HG03064 (cell line): ENCODE measurements around the gene CSTA.
"Not testable (repeated sequence)": the region's sequence is repeated elsewhere in the genome, so short reads cannot be mapped to it uniquely, and the experiment has no call there.

Experiments
- ATAC-seq: cut with Tn5 transposase; IDR thresholded peaks from one replicate; pipeline ENCODE4 v1.9.1; 2021; ENCODE audit warnings: low read depth; ENCODE audit not compliant: unreplicated experiment

Gene CSTA

GRCh38 chr3:122318620-122319019, 6.4 kb upstream of the CSTA start:
- ATAC-seq = no peak

DNA sequence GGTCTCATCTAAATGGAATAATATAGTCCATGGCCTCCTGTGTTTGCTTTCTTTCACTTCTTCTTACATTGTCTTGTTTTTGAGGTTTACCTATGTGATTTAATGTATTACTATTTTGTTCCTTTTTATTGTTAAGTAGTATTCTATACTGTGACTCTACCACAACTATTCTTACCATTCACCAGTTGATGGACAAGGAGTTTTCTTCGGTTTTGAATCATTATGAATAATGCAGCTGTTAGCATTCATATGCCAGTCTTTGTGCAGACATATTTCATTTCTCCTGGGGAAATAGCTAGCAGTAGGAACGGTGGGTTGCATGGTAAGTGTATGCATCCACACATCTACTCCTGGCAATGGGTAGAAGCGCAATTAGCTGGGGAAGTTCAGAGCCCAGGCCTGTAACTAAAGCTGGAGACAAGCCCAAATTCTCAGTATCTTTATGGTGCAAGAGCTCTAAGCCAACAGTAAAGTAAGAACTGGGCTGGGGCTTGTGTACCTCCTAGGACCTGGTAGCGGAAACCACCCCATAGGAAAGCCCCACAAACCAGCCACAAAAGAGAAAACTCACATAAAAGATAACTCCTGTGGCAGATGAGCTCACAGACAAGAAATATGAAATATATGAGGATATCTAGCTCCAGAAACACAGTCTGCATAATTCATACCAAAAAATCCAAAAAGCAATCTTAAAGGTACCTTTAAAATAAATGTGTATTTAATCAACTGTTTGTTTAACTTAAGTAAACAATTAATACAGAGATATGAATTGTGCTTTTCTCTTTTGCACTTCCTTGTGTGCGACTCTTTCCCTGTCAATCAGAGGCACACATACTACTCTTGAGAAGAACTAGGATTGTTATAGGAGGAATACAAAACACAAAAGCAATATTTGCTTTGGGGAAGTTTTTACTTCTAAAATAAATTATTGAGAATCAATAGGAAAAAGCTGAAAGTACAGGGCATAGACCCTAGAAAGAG, 2.7 kb upstream of the CSTA start:
- ATAC-seq = no peak

DNA sequence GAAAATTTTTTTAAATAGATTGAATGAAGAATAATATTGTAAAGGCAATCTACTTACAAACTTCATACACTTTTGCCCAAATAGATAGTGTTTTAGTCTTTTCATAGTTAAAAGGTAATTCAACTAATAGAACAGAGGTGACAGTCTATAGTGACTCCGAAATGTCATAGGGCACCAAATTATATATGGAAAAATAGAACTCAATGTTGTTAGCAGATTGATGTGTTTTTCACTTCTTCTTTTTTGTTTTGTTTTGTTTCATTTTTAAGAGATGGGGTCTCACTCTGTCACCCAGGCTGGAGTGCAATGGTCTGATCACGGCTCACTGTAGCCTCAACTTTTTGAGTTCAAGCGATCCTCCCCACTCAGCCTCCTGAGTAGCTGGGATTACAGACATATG, 721 bp downstream of the CSTA start:
- no peak for ATAC-seq

DNA sequence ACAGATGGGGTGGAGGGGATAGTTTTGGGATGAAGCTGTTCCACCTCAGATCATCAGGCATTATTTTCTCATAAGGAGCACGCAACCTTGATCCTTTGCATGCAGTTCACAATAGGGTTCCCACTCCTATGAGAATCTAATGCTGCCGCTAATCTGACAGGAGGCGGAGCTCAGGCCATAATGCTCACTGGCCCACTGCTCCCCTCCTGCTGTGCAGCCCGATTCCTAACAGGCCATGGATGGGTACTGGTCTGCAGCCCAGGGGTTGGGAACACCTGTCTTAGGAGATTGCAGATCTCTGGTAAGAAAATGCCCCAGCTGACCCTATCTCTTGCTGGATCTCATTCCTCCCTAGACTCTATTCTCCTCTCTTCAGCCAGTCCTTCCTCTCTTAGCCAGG, 6.8 kb downstream of the CSTA start:
- ATAC-seq = no peak

DNA sequence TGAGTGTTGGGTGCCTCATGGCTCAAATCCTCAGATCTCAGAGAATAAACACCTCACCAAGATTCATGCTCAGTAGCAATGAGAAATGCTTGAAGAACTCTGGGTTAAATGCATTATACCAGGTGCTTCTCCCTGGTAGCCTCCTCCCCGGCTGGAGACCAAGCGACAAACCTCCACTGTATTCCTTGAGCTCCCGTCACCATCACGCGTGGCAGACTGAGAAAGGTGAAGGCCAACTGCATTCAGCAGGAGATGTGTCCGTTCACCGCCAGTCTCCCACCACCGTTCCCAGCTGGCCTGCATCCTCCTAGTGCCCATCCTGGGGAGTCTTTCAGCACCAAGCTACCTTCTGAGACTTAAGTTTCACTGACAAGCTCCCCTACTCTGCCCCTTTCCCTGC, 7.5 kb downstream of the CSTA start:
- no peak for ATAC-seq

- ATAC-seq = no peak
Observed at GRCh38 chr3:122342803-122343202, 17.8 kb downstream of the CSTA start.

DNA sequence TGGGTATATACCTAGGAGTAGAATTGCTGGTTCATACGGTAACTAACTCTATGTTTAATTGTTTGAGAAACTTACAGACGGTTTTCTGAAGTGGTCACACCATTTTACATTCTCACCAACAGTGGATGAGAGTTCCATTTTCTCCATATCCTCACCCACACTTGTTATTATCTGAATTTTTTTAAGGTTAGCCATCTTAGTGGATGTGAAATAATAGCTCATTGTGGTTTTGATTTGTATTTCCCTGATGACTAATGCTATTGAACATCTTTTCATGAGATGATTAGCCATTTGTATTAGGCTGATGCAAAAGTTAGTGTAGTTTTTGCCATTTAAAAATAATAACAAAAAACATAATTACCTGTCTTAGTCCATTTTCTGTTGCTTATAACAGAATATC, 18.6 kb downstream of the CSTA start:
- ATAC-seq = no peak

DNA sequence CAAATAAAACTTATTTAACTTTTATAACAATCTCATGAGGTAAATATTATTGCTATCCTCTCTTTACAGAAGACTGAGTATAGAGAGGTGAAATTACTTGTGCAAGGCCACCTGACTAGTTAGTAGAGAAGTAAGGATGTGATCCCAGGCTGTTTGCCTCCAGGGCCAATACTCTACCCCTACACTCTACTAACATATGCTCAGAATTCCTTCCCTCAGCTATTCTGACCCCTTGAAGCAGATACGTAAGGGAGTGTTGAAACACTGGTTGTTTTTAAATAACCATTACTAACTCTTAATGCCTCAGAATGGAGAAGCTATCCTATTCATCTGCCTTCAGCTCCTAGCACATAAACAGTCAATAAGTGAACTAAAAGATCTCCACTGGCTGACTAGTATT, 24.1 kb downstream of the CSTA start:
- ATAC-seq = no peak

- no peak for ATAC-seq
Observed at GRCh38 chr3:122350814-122351418, 25.9 kb downstream of the CSTA start.

GRCh38 chr3:122351612-122352011, 26.6 kb downstream of the CSTA start:
- no peak for ATAC-seq

DNA sequence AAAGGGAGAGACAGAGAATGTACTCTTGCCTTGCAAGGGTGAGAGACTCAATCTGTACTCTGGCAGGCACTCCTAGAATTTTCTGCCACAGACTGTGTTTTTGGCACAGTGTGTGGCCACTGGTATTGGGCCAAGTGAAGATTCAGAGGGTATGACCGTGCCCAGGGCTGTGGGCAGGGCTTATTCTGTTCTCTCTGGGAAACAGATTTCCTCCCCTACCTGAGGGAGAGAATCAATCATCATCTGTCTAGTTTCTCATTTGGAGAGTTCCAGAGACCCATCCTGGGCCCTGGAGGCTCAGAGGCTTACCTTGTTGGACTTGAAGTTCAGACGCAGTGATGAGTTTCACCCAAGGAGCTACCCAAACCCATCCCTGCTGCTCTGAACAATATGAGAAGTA, 28.2 kb downstream of the CSTA start:
- no peak for ATAC-seq

DNA sequence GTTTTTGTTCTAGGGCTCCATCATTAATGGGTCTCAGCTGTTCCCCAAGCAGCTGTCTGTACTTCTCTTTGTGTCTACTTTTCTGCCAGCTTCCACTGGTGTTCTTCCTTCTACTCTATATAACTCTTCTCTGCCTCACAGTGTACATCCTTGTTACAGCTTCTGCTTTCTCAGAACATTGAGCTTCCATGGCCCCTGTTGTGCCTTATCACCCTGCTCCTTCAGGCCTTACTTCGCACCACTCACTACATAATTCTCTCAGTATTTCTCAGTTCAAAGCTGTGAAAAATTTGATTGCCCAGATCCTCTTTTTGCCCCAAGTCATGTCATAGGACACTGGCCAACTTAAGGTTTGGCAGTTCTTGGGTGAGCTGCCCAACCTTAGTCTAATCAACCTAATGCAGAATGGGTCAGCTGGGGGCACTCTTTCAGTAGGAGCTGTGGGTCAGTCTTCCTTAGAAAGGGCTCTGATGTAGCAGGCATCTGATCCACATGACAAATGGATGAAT, 28.9 kb downstream of the CSTA start:
- ATAC-seq = no peak

GRCh38 chr3:122355612-122356011, 30.6 kb downstream of the CSTA start:
- no peak for ATAC-seq

DNA sequence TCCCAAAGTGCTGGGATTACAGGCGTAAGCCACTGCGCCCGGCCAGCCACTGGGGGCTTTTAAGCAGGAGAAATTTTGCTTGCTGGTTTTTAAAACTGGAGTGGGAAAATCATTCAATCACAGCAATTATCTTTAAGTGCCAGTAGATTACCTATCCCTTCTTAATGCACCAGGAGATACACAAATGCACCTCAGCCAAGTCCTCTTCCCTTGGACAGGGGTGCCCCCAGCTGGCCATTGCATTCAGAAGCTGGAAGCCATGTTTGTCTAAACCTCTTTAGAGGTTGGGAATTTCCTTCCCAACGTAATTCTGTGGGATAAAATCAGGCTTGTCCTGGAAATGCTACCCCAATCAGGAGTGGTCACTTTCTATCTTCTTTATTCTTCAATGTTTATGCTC, 31.4 kb downstream of the CSTA start:
- ATAC-seq = no peak

DNA sequence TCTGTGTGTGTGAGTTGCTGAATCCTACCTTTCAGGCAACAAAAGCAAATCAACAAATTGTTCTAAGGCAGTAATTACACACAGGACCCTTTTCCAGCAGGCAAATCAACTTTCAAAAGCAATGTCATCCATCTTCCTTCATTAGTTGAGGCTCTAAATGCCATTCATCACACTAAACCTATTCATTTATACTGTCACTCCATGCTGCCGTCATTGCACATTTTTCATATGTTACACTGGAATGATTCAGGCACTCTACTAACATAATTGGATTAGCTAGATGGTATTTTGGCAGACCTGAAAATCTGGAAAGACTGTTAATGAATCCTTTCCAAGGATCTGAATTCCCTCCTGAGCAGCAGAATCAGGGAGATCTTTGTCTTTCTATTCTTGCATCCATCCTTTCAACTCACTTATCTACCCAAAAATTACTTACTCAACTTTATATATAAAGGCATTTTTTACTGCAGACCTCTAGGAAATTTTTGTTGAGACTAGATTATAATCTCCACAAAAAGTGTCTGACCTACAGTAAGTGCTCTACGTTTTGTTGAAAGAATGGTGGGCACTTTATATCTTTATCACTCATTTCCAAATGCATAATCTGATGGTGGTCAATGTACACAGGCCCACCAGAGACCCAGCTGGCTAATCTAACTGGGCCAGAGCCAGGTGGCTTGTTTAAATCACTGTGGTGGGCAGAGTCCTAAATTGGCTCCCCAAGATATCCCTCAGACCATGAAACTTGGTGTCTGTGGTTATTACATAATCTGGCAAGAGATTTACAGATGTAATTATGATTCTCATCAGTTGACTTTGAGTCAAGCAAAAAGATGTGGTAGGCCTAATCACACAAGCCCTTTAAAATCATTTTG, 33.0 kb downstream of the CSTA start:
- no peak for ATAC-seq

DNA sequence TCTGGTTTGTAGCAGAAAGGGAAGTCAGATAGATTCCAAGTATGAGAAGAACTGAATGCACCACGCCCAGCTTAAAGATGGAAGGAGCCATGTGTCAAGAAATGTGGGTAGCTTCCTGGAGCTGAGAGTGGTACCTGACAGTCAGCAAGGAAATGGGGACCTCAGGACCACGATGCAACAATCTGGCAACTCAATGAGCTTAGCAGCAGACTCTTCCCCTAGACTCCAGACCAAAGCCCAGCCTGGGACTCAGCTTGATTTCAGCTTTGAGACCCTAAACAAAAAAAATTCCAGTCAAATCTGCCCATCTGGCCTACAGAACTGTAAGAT, 33.6 kb downstream of the CSTA start:
- no peak for ATAC-seq

GRCh38 chr3:122362026-122362425, 37.0 kb downstream of the CSTA start:
- ATAC-seq = no peak

DNA sequence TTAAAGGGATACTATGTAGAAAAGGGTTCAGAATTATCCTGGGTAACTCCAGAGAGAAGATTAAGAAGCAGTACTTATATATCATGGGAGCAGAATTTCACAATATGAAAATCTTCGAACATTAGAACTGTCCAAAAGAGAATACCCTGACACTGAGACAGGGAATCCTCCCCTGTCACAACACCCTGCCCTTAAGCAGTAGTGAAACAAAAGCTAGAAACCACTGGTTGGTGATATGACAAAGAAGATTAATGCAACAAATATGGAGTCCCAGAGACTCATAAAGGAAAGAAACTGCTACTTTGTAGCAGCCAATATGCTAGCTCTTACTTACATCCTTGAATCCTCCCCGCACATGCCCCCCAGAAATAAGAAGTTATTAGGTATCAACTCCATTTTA, 39.4 kb downstream of the CSTA start:
- no peak for ATAC-seq

- ATAC-seq = no peak
Observed at GRCh38 chr3:122365073-122365472, 40.0 kb downstream of the CSTA start.

DNA sequence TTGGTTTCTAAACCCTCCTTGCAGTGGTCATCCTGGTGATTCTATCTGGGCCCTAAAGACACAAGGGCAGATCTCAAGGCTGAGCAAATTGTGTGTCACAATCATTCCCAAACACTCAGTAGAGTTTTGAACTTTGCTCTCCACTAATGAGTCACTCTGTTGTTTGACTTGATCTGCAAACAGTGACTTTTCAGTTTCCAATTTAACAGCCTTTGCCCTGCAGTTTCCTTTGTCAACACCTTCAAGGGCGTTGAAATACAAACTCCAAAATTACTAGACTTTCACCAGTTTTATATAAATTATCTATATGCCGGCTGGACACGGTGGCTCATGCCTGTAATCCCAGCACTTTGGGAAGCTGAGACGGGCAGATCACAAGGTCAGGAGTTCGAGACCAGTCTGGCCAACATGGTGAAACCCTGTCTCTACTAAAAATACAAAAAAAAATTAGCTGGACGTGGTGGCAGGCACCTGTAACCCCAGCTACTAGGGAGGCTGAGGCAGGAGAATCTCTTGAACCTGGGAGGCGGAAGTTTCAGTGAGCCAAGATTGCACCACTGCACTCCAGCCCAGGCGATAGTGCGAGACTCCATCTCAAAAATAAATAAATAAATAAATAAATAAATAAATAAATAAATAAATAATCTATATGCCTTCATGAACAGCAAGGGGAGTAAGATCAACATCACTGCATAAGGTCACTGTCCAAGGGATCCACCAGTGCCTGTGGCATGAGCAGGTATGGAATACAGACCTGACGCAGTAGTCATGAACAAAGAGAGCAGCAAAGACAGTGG, 40.7 kb downstream of the CSTA start:
- not testable (repeated sequence) for ATAC-seq
